Liver (tissue), 9 donors: ENCODE results near the gene GPAT2. TPM values are rescaled to one million over a fixed set of nuclear protein-coding genes. Genes with fewer than 3 reads are reported as not detected.
"Not testable (repeated sequence)": the region's sequence is repeated elsewhere in the genome, so short reads cannot be mapped to it uniquely, and the experiment has no call there.

Experiments
- DNase-seq: peaks from one replicate; pipeline ENCODE4 v3.0.0-alpha.2; 2017; ENCODE audit warnings: low spot score
- H3K27ac ChIP-seq, 2 donors: one replicate each; pipeline ENCODE4 v1.7.0; 2013; ENCODE audit warnings: inconsistent platforms in 2 of 2, low read length in 2 of 2, control low read depth in 1 of 2, low read depth in 1 of 2, mild to moderate bottlenecking in 1 of 2
- H3K27me3 ChIP-seq, 4 donors: one replicate each; pipeline versions ENCODE4 v1.6.1 to v1.7.0; 2013; ENCODE audit warnings: low read length in 3 of 4, inconsistent platforms in 1 of 4, mild to moderate bottlenecking in 1 of 4, moderate library complexity in 1 of 4; ENCODE audit not compliant: control insufficient read depth in 4 of 4, insufficient read depth in 4 of 4
- H3K36me3 ChIP-seq, 4 donors: one replicate each; pipeline versions ENCODE4 v1.6.1 to v1.7.0; 2013; ENCODE audit warnings: low read length in 3 of 4, mild to moderate bottlenecking in 3 of 4, low read depth in 1 of 4, moderate library complexity in 1 of 4; ENCODE audit not compliant: control insufficient read depth in 4 of 4, insufficient read depth in 3 of 4
- H3K4me1 ChIP-seq, 4 donors: one replicate each; pipeline versions ENCODE4 v1.6.1 to v1.7.0; 2013; ENCODE audit warnings: low read length in 3 of 4, mild to moderate bottlenecking in 3 of 4, moderate library complexity in 1 of 4; ENCODE audit not compliant: control insufficient read depth in 4 of 4, insufficient read depth in 4 of 4
- H3K4me3 ChIP-seq, 3 donors: one replicate each; pipeline versions ENCODE4 v1.6.1 to v1.7.0; 2013; ENCODE audit warnings: low read length in 3 of 3, control low read depth in 1 of 3, low read depth in 1 of 3, mild to moderate bottlenecking in 1 of 3
- H3K9ac ChIP-seq, 2 donors: one replicate each; pipeline ENCODE4 v1.7.0; 2013; ENCODE audit warnings: low read length in 2 of 2, mild to moderate bottlenecking in 2 of 2, moderate library complexity in 2 of 2, control low read depth in 1 of 2, low read depth in 1 of 2
- H3K9me3 ChIP-seq, 4 donors: one replicate each; pipeline versions ENCODE4 v1.6.1 to v1.7.0; 2013; ENCODE audit warnings: low read length in 3 of 4; ENCODE audit not compliant: control insufficient read depth in 4 of 4
- FOXA2 ChIP-seq: IDR thresholded peaks from 2 replicates; pipeline ENCODE4 v1.6.1; 2016; ENCODE audit warnings: antibody characterized with exemption
- GABPA ChIP-seq, 2 donors: IDR thresholded peaks in 1 of 2; conservative IDR thresholded peaks in 1 of 2; 2 replicates each; pipeline ENCODE4 v1.6.1; 2016; ENCODE audit warnings: antibody characterized with exemption in 2 of 2, mild to moderate bottlenecking in 1 of 2, moderate library complexity in 1 of 2
- HNF4A ChIP-seq, 2 donors: conservative IDR thresholded peaks; 2 replicates each; pipeline ENCODE4 v1.6.1; 2016; ENCODE audit warnings: antibody characterized with exemption in 2 of 2, mild to moderate bottlenecking in 2 of 2
- HNF4G ChIP-seq: IDR thresholded peaks from 2 replicates; pipeline ENCODE4 v1.6.1; 2016; ENCODE audit warnings: antibody characterized with exemption
- JUND ChIP-seq, 2 donors: IDR thresholded peaks; 2 replicates each; pipeline ENCODE4 v1.6.1; 2016; ENCODE audit warnings: antibody characterized with exemption in 2 of 2
- NR2F2 ChIP-seq: IDR thresholded peaks from 2 replicates; pipeline ENCODE4 v1.6.1; 2016; ENCODE audit warnings: antibody characterized with exemption
- RAD21 ChIP-seq, 2 donors: IDR thresholded peaks; 2 replicates each; pipeline ENCODE4 v1.6.1; 2016; ENCODE audit warnings: antibody characterized with exemption in 2 of 2, mild to moderate bottlenecking in 2 of 2
- RXRA ChIP-seq, 2 donors: IDR thresholded peaks; 2 replicates each; pipeline ENCODE4 v1.6.1; 2017 to 2018; ENCODE audit warnings: antibody characterized with exemption in 2 of 2, mild to moderate bottlenecking in 1 of 2
- SP1 ChIP-seq: IDR thresholded peaks from 2 replicates; pipeline ENCODE4 v1.6.1; 2018; ENCODE audit warnings: antibody characterized with exemption, mild to moderate bottlenecking
- TAF1 ChIP-seq: conservative IDR thresholded peaks from 2 replicates; pipeline ENCODE4 v1.6.1; 2016; ENCODE audit warnings: antibody characterized with exemption, mild to moderate bottlenecking
- YY1 ChIP-seq: IDR thresholded peaks from 2 replicates; pipeline ENCODE4 v1.6.1; 2016; ENCODE audit warnings: antibody characterized with exemption, mild to moderate bottlenecking
- WGBS: extraction: QIAGEN DNeasy Blood & Tissue Kit; methylation state at CpG from one replicate; pipeline ENCODE4 v1.1.7; 2013; 5-methylcytosine and 5-hydroxymethylcytosine counted together
- polyA plus RNA-seq, 2 donors: library from polyadenylated mRNA; stranded (reverse) in 1 of 2; unstranded in 1 of 2; fragments of 200-250 nt in 1 of 2; fragments of >200 nt in 1 of 2; fragmentation: Nextera tagmentation in 1 of 2; extraction: Ambion mirVana in 1 of 2; gene quantifications; one replicate each; pipeline versions ENCODE4 v1.2.1 to v1.2.3, GENCODE V29; 2013 to 2015
- total RNA-seq, 2 donors: library from RNA; depleted of rRNA; stranded (reverse); fragments of >200 nt; gene quantifications; one replicate each; pipeline ENCODE4 v1.2.3, GENCODE V29; 2014
- TF ChIP-seq, protein P1 (sequence below): IDR thresholded peaks from 2 replicates; pipeline ENCODE4 v1.6.1; 2016; ENCODE audit warnings: antibody characterized with exemption
- TF ChIP-seq, protein P2 (sequence below): IDR thresholded peaks from 2 replicates; pipeline ENCODE4 v1.6.1; 2016; ENCODE audit warnings: antibody characterized with exemption, mild to moderate bottlenecking
- TF ChIP-seq, protein P3 (sequence below): fragments of 150-350 bp; IDR thresholded peaks from 2 replicates; pipeline ENCODE4 v1.5.1; 2017; ENCODE audit warnings: improper control_type of control experiment, low read depth, low read length; ENCODE audit not compliant: missing input control
- TF ChIP-seq, protein P4 (sequence below): IDR thresholded peaks from 2 replicates; pipeline ENCODE4 v1.6.1; 2016; ENCODE audit warnings: antibody characterized with exemption
- TF ChIP-seq, protein P5 (sequence below): IDR thresholded peaks from 2 replicates; pipeline ENCODE4 v1.6.1; 2016; ENCODE audit warnings: antibody characterized with exemption
- donor health status: healthy.
- donor health status: healthy.
- donor health status: healthy.
- donor health status: healthy.
- donor health status: healthy.

GPAT2 gene
- total and polyA plus RNA-seq, 4 donors = 0.33 to 3.1 (median 0.51) TPM

DNA sequence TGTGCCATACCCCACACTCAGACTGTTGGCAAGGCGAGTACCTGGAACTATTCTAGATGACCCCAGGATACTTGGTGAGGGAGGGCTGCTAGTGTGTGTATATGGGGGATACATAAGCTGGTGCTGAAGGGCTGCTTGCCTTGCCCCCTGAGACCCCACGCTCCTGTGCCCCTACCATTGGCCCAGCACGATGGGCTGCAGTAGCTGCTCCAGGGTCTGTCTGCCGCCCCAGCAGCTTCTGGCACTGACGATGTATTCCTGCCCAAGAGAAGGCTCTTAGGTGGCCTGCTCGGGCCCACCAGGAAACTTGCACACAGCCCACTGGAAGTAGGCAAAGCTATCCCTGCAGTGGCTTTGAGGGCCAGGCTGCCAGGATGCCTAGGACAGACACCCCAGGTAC, 9.0 kb downstream of the GPAT2 start:
- not testable (repeated sequence) for H3K9ac ChIP-seq, H3K27ac ChIP-seq, H3K36me3 ChIP-seq, DNase-seq, H3K4me1 ChIP-seq, H3K27me3 ChIP-seq, H3K4me3 ChIP-seq, H3K9me3 ChIP-seq
- 89% methylated on average over 6 of the region's 6 CpGs for WGBS

DNA sequence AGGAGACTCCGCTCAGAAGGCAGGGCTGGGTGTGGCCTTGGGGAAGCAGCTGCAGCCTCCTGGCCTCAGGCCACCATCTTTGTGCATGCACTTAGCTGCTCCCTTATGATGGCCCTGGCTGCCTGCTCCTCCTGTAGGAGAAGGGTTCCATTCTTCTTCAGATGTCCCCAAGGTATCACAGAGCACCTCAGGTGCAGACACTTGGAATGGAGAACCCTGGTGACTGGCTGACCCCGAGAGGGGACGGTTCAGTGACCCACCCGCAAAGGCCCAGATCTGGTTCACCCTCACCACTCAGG, 9.6 kb downstream of the GPAT2 start:
- Histone ChIP-seq H3K9me3 (no peaks in the 10 kb centered on the region), H3K27ac (no peak overlapping the region), H3K36me3 (no peaks in the 10 kb centered on the region), H3K27me3 (no peaks in the 10 kb centered on the region), H3K9ac (no peak overlapping the region), H3K4me1 (no peaks in the 10 kb centered on the region), H3K4me3 (no peak overlapping the region)
- no peak for DNase-seq
- 92% methylated on average over 4 of the region's 4 CpGs for WGBS
- TF ChIP-seq HNF4A (conservative IDR thresholded peaks at IDR 0.05) (no peak), RXRA (IDR thresholded peaks at IDR 0.05) (no peak), TAF1 (no peak), HNF4G (no peak), GABPA (IDR thresholded peaks at IDR 0.05 in 1 of 2, conservative IDR thresholded peaks at IDR 0.05 in 1 of 2) (no peak)
- TF ChIP-seq, protein P1, sequence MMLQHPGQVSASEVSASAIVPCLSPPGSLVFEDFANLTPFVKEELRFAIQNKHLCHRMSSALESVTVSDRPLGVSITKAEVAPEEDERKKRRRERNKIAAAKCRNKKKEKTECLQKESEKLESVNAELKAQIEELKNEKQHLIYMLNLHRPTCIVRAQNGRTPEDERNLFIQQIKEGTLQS = no peak
- TF ChIP-seq, protein P2, sequence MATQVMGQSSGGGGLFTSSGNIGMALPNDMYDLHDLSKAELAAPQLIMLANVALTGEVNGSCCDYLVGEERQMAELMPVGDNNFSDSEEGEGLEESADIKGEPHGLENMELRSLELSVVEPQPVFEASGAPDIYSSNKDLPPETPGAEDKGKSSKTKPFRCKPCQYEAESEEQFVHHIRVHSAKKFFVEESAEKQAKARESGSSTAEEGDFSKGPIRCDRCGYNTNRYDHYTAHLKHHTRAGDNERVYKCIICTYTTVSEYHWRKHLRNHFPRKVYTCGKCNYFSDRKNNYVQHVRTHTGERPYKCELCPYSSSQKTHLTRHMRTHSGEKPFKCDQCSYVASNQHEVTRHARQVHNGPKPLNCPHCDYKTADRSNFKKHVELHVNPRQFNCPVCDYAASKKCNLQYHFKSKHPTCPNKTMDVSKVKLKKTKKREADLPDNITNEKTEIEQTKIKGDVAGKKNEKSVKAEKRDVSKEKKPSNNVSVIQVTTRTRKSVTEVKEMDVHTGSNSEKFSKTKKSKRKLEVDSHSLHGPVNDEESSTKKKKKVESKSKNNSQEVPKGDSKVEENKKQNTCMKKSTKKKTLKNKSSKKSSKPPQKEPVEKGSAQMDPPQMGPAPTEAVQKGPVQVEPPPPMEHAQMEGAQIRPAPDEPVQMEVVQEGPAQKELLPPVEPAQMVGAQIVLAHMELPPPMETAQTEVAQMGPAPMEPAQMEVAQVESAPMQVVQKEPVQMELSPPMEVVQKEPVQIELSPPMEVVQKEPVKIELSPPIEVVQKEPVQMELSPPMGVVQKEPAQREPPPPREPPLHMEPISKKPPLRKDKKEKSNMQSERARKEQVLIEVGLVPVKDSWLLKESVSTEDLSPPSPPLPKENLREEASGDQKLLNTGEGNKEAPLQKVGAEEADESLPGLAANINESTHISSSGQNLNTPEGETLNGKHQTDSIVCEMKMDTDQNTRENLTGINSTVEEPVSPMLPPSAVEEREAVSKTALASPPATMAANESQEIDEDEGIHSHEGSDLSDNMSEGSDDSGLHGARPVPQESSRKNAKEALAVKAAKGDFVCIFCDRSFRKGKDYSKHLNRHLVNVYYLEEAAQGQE = no peak
- TF ChIP-seq, protein P3, sequence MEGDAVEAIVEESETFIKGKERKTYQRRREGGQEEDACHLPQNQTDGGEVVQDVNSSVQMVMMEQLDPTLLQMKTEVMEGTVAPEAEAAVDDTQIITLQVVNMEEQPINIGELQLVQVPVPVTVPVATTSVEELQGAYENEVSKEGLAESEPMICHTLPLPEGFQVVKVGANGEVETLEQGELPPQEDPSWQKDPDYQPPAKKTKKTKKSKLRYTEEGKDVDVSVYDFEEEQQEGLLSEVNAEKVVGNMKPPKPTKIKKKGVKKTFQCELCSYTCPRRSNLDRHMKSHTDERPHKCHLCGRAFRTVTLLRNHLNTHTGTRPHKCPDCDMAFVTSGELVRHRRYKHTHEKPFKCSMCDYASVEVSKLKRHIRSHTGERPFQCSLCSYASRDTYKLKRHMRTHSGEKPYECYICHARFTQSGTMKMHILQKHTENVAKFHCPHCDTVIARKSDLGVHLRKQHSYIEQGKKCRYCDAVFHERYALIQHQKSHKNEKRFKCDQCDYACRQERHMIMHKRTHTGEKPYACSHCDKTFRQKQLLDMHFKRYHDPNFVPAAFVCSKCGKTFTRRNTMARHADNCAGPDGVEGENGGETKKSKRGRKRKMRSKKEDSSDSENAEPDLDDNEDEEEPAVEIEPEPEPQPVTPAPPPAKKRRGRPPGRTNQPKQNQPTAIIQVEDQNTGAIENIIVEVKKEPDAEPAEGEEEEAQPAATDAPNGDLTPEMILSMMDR = no peak

DNA sequence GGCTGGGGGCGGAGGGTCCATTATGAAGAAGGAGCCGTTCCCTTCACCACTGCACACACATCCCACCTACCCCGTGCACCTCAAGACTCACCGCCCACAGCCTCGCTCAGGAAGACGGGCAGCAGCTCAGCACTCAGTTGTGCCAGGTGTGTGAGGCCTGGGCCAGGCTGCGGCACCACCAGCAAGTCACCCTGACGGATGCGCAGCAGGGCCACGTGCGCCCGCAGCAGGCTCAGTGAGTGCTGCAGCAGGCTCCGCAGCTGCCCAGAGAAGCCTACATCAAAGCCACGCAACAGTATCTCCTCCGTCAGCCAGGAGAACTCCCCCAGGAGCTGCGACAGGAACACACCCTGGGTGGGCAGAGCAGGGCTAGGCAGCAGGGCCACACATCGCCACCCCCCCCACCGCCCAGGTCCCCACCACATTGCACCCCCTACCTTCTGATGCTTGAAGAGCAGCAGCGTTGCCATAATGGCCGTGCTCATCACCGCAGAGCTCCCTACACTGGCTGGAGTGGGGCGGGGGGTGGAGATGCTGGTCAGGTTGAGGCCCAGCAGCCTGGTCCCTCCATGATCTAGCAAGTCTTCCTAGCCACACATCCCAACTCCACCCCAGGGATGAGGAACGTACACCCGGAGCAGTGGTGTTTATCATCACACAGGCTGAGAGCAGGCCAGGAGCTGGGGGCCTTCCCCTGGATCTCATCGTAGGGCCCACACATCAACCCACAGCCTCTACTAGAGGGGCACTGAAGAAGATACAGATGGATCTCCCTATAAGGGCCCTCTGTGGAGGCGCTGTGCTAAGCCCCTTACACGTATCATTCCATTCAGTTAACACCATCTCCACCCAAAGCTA, 10.2 kb downstream of the GPAT2 start:
- H3K27ac ChIP-seq = no peak overlapping the region
- no peaks in the 10 kb centered on the region for H3K27me3 ChIP-seq
- no peak overlapping the region for H3K9ac ChIP-seq
- no peaks in the 10 kb centered on the region for H3K36me3 ChIP-seq
- H3K4me1 ChIP-seq = no peaks in the 10 kb centered on the region
- no peak for DNase-seq
- 92% methylated on average over 27 of the region's 27 CpGs for WGBS
- H3K9me3 ChIP-seq = no peaks in the 10 kb centered on the region
- TF ChIP-seq, protein P3 = no peak
- no peak for TF ChIP-seq HNF4A (conservative IDR thresholded peaks at IDR 0.05)
- no peak for TF ChIP-seq YY1
- TF ChIP-seq RAD21 (IDR thresholded peaks at IDR 0.05) = no peak
- TF ChIP-seq, protein P4, sequence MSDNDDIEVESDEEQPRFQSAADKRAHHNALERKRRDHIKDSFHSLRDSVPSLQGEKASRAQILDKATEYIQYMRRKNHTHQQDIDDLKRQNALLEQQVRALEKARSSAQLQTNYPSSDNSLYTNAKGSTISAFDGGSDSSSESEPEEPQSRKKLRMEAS = no peak
- TF ChIP-seq NR2F2 = no peak
- TF ChIP-seq FOXA2 = no peak
- TF ChIP-seq TAF1 = no peak
- TF ChIP-seq, protein P5, sequence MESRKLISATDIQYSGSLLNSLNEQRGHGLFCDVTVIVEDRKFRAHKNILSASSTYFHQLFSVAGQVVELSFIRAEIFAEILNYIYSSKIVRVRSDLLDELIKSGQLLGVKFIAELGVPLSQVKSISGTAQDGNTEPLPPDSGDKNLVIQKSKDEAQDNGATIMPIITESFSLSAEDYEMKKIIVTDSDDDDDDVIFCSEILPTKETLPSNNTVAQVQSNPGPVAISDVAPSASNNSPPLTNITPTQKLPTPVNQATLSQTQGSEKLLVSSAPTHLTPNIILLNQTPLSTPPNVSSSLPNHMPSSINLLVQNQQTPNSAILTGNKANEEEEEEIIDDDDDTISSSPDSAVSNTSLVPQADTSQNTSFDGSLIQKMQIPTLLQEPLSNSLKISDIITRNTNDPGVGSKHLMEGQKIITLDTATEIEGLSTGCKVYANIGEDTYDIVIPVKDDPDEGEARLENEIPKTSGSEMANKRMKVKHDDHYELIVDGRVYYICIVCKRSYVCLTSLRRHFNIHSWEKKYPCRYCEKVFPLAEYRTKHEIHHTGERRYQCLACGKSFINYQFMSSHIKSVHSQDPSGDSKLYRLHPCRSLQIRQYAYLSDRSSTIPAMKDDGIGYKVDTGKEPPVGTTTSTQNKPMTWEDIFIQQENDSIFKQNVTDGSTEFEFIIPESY = no peak
- TF ChIP-seq SP1 = no peak
- TF ChIP-seq GABPA (IDR thresholded peaks at IDR 0.05 in 1 of 2, conservative IDR thresholded peaks at IDR 0.05 in 1 of 2) = no peak
- no peak for TF ChIP-seq RXRA (IDR thresholded peaks at IDR 0.05)
- TF ChIP-seq, protein P1 = no peak
- no peak for TF ChIP-seq JUND (IDR thresholded peaks at IDR 0.05)
- TF ChIP-seq HNF4G = no peak
- no peak overlapping the region for H3K4me3 ChIP-seq
